WI38 (cell line): ENCODE measurements around the gene SEC62.

Experiments used
- H3K4me3 ChIP-seq: 2 replicates; pipeline ENCODE4 v1.5.1; 2011; ENCODE audit warnings: low read depth, mild to moderate bottlenecking, control low read depth, low read length
- TF ChIP-seq, protein P1 (sequence below): IDR thresholded peaks from 2 replicates; pipeline ENCODE4 v1.5.1; 2012; ENCODE audit warnings: low read depth, mild to moderate bottlenecking, control low read depth, low read length

Gene SEC62

DNA sequence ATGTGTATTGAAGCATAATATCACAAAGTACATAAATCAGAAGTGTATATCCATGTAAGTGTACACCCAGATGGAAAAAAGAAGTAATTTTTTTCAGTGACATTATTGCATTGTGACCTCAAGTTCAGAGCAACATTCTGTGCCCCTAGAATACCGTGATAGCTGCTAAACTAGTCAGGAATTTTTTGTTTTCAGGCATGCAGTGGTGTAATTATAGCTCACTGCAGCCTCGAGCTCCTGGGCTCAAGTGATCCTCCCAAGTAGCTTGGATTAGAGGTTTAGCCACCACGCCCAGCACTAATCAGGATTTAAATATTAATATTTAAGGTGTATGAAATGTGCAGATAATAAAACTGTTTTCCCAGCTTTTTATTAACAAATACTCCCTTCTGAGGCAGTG is 25.5 kb downstream of the SEC62 start:
- H3K4me3 ChIP-seq, result no peak overlapping the region
- TF ChIP-seq, protein P1, sequence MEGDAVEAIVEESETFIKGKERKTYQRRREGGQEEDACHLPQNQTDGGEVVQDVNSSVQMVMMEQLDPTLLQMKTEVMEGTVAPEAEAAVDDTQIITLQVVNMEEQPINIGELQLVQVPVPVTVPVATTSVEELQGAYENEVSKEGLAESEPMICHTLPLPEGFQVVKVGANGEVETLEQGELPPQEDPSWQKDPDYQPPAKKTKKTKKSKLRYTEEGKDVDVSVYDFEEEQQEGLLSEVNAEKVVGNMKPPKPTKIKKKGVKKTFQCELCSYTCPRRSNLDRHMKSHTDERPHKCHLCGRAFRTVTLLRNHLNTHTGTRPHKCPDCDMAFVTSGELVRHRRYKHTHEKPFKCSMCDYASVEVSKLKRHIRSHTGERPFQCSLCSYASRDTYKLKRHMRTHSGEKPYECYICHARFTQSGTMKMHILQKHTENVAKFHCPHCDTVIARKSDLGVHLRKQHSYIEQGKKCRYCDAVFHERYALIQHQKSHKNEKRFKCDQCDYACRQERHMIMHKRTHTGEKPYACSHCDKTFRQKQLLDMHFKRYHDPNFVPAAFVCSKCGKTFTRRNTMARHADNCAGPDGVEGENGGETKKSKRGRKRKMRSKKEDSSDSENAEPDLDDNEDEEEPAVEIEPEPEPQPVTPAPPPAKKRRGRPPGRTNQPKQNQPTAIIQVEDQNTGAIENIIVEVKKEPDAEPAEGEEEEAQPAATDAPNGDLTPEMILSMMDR, result no peak

- TF ChIP-seq, protein P1, result no peak
- no peak overlapping the region for H3K4me3 ChIP-seq
Measured at GRCh38 chr3:169992781-169993180, 26.2 kb downstream of the SEC62 start.

- H3K4me3 ChIP-seq, result no peak overlapping the region
- TF ChIP-seq, protein P1, result no peak
Measured at GRCh38 chr3:169993761-169994160, 27.2 kb downstream of the SEC62 start.

GRCh38 chr3:169996063-169996462 is 29.5 kb downstream of the SEC62 start:
- TF ChIP-seq, protein P1, result no peak
- no peak overlapping the region for H3K4me3 ChIP-seq

DNA sequence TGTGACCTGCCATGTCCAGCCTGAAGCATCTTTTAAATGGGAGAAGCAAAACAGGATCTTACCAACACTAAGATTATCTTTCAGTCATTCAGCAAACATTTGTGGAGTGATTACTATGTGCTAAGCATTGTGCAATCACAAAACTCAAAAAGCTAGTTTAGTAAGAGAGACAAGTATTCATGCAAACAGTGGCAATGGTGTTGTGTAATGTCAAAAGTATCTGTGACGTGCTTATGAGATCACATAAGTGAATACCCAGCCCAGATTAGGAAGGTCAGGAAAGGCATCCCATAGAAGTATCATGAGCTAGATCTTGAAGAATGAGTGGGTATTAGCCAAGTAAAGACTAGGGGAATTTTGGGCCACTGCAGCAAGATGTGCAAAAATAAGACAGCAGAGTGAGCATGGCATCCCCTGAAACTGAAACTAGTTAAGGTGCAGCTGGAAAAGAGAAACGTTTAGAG is 32.1 kb downstream of the SEC62 start:
- TF ChIP-seq, protein P1, result no peak
- H3K4me3 ChIP-seq, result no peak overlapping the region

DNA sequence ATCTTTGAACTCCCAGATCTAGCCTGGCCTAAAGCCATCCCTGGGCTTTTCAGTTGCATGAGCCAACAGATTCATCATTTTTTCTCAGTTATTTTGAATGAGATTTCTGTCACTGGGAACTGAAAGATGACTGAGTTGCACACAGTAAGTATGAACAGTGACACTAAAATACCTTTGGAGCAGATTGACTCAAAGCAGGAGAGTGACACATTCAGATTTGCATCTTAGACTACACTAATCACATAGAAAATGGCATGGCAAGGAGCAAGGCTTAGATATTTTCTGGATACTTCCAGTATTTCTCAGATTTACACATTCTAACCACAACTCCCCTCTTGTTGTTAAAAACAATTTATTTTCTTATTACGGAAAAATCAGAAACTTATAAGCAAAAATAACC is 32.8 kb downstream of the SEC62 start:
- TF ChIP-seq, protein P1, result no peak
- H3K4me3 ChIP-seq, result no peak overlapping the region

DNA sequence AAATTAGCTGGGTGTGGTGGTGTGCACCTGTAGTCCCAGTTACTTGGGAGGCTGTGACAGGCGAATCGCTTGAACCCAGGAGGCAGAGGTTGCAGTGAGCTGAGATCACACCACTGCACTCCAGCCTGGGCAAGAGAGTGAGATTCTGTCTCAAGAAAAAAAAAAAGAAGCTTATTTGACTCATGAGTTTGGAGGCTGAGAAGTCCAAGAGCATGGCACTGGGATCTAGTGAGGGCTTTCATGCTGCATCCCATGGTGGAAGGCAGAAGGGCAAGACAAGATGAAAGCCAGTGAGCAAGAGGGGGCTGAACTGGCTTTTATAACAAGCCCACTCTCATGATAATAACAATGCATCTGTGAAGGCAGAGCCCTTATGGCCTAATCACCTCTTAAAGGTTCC is 33.4 kb downstream of the SEC62 start:
- H3K4me3 ChIP-seq, result no peak overlapping the region
- TF ChIP-seq, protein P1, result no peak
